Activated CD4-positive, alpha-beta T cell treated with anti-CD3 and anti-CD28 coated beads, Interleukin-2, amount 10 ng/mL, durations not matched to agents 7 days and 5 days (primary cell): ENCODE data around the gene TRPM8. TPM values are rescaled to one million over a fixed set of nuclear protein-coding genes. Genes with fewer than 3 reads are reported as not detected.

Experiments used
- CTCF ChIA-PET: fragments of 350-600 bp; sonication (Branson Sonifier 250); formaldehyde crosslinking; loops from one replicate; lab custom pipeline; 2021; ENCODE audit warnings: antibody characterized with exemption; lab: Charles Lee
- POLR2A ChIA-PET: fragments of 350-600 bp; sonication (Branson Sonifier 250); formaldehyde crosslinking; loops from one replicate; lab custom pipeline; 2021; ENCODE audit warnings: antibody characterized with exemption; lab: Charles Lee
- DNase-seq: peaks from one replicate; pipeline ENCODE4 v3.0.0-alpha.2; 2020
- H3K27ac Mint-ChIP-seq: one replicate; pipeline ENCODE4 v1.8.0; 2021; ENCODE audit warnings: mild to moderate bottlenecking, moderate library complexity, mixed read lengths
- H3K27me3 Mint-ChIP-seq: one replicate; pipeline ENCODE4 v1.8.0; 2021; ENCODE audit warnings: mixed read lengths
- H3K36me3 Mint-ChIP-seq: one replicate; pipeline ENCODE4 v1.8.0; 2021; ENCODE audit warnings: low read depth, mixed read lengths
- H3K4me1 Mint-ChIP-seq: one replicate; pipeline ENCODE4 v1.8.0; 2021; ENCODE audit warnings: mixed read lengths
- H3K4me3 Mint-ChIP-seq: one replicate; pipeline ENCODE4 v1.8.0; 2021; ENCODE audit warnings: mild to moderate bottlenecking, moderate library complexity, mixed read lengths
- H3K9me3 Mint-ChIP-seq: one replicate; pipeline ENCODE4 v1.8.0; 2021; ENCODE audit warnings: mixed read lengths
- total RNA-seq, 2 experiments: library from RNA; stranded (reverse); gene quantifications; one replicate each; pipeline ENCODE4 v1.2.3, GENCODE V29; 2021

The TRPM8 gene
- total RNA-seq, 2 experiments from 2014 or later = not detected

GRCh38 chr2:234025891-234026401, 108.8 kb downstream of the TRPM8 start:
- Mint-ChIP-seq H3K27me3 (peaks cover 21% of the 10 kb centered on the region), H3K27ac (peak overlapping the region; percentile 83), H3K4me3 (peak overlapping the region; percentile 60), H3K9me3 (peaks cover 17% of the 10 kb centered on the region), H3K4me1 (peaks cover 44% of the 10 kb centered on the region), H3K36me3 (peaks cover 3% of the 10 kb centered on the region)
- ChIA-PET CTCF (interaction anchor here (0.7 to 1.2 kb wide), 3 partner anchors 46 to 509 kb away, joined by 3 to 4 read pairs (median 3); no protein-coding TSS in a partner anchor), POLR2A (interaction anchor here (0.6 kb wide), 1 partner anchor 595 kb away, joined by 5 read pairs; no protein-coding TSS in a partner anchor)
- no peak for DNase-seq

GRCh38 chr2:234026693-234027254, 109.6 kb downstream of the TRPM8 start:
- Mint-ChIP-seq H3K27me3 (peaks cover 19% of the 10 kb centered on the region), H3K4me1 (peaks cover 53% of the 10 kb centered on the region), H3K36me3 (peaks cover 3% of the 10 kb centered on the region), H3K9me3 (peaks cover 19% of the 10 kb centered on the region), H3K27ac (peak overlapping the region; percentile 76), H3K4me3 (no peak overlapping the region)
- CTCF ChIA-PET = no interaction called here
- POLR2A ChIA-PET = no interaction called here
- no peak for DNase-seq

- H3K36me3 Mint-ChIP-seq = peaks cover 6% of the 10 kb centered on the region
- peaks cover 19% of the 10 kb centered on the region for H3K27me3 Mint-ChIP-seq
- H3K9me3 Mint-ChIP-seq = peaks cover 18% of the 10 kb centered on the region
- peaks cover 61% of the 10 kb centered on the region for H3K4me1 Mint-ChIP-seq
- DNase-seq = no peak
- ChIA-PET POLR2A (no interaction called here), CTCF (no interaction called here)
- H3K4me3 Mint-ChIP-seq = no peak overlapping the region
- H3K27ac Mint-ChIP-seq = no peak overlapping the region
These were observed 110.5 kb downstream of the TRPM8 start for GRCh38 chr2:234027641-234028040.

DNA sequence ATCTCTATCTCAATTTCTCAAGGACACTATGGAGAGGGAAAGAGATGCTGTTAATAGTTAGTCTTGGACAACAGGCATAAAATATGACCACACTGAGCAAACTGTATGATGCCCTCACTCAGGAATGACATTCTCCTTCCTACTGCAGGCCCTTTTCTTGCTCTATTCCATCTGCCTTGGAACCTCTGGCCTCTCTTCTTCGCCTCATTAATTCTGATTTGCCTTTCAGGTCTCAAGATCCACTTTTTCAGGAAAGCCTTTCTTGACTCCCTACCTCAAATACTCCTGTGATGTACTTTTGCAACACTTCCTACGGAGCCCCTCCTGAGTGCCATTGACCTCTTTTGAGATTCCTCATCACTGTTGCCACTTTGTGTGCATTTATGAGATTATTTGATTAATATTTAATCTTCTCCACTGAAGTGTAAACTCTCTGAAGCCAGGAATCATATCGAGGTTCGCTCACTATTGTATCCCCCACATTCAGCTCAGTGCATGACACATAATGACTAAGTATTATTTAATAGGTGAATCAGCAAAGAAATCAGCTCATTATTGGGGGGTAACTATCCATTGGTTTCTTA, 112.1 kb downstream of the TRPM8 start:
- Mint-ChIP-seq H3K27me3 (peaks cover 21% of the 10 kb centered on the region), H3K4me1 (peaks cover 68% of the 10 kb centered on the region), H3K36me3 (peaks cover 19% of the 10 kb centered on the region), H3K27ac (no peak overlapping the region), H3K4me3 (no peak overlapping the region), H3K9me3 (peaks cover 16% of the 10 kb centered on the region)
- POLR2A ChIA-PET = no interaction called here
- CTCF ChIA-PET = interaction anchor here (0.9 kb wide), 1 partner anchor 20 kb away, joined by 4 read pairs; no protein-coding TSS in a partner anchor
- no peak for DNase-seq

DNA sequence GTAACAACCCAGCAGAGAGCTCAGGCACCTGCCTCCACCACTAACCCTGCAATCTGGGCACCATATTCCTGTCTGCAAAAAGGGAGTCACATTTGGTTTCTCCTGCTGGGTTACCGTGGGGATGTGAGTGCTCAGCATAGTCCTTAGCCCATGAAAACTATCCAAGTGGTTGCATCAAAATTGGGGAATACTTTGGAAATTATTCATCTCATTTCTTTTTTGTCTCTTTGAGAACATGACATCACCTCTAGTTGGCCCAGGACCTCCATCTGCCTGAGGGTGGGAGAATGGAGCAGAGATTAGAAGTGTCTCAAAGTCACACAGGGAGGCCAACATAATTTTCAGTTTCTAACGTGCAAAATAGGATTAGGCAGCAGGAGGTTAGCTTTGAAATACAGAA, 114.0 kb downstream of the TRPM8 start:
- ChIA-PET POLR2A (no interaction called here), CTCF (no interaction called here)
- Mint-ChIP-seq H3K27me3 (peaks cover 23% of the 10 kb centered on the region), H3K4me1 (peaks cover 53% of the 10 kb centered on the region), H3K27ac (no peak overlapping the region), H3K9me3 (peaks cover 18% of the 10 kb centered on the region), H3K36me3 (peaks cover 22% of the 10 kb centered on the region), H3K4me3 (no peak overlapping the region)
- DNase-seq = no peak

- Mint-ChIP-seq H3K4me3 (no peak overlapping the region), H3K4me1 (peaks cover 41% of the 10 kb centered on the region), H3K36me3 (peaks cover 22% of the 10 kb centered on the region), H3K9me3 (peaks cover 17% of the 10 kb centered on the region), H3K27ac (peak overlapping the region; percentile 69), H3K27me3 (peaks cover 20% of the 10 kb centered on the region)
- CTCF ChIA-PET = interaction anchor here (0.6 kb wide), 1 partner anchor 167 kb away, joined by 4 read pairs; no protein-coding TSS in a partner anchor
- peak; percentile 68 for DNase-seq
- POLR2A ChIA-PET = no interaction called here
These were observed 115.2 kb downstream of the TRPM8 start for GRCh38 chr2:234032279-234032856.

- no peak for DNase-seq
- CTCF ChIA-PET = no interaction called here
- Mint-ChIP-seq H3K36me3 (peaks cover 20% of the 10 kb centered on the region), H3K9me3 (peaks cover 12% of the 10 kb centered on the region), H3K4me1 (peaks cover 36% of the 10 kb centered on the region), H3K27me3 (peaks cover 19% of the 10 kb centered on the region), H3K27ac (peak overlapping the region; percentile 69), H3K4me3 (no peak overlapping the region)
- POLR2A ChIA-PET = no interaction called here
These were observed 116.0 kb downstream of the TRPM8 start for GRCh38 chr2:234033174-234033573.

- ChIA-PET CTCF (no interaction called here), POLR2A (no interaction called here)
- no peak for DNase-seq
- Mint-ChIP-seq H3K9me3 (peaks cover 12% of the 10 kb centered on the region), H3K4me3 (no peak overlapping the region), H3K27me3 (peaks cover 21% of the 10 kb centered on the region), H3K36me3 (peaks cover 20% of the 10 kb centered on the region), H3K27ac (no peak overlapping the region), H3K4me1 (peaks cover 34% of the 10 kb centered on the region)
These were observed 116.7 kb downstream of the TRPM8 start for GRCh38 chr2:234033885-234034284.

DNA sequence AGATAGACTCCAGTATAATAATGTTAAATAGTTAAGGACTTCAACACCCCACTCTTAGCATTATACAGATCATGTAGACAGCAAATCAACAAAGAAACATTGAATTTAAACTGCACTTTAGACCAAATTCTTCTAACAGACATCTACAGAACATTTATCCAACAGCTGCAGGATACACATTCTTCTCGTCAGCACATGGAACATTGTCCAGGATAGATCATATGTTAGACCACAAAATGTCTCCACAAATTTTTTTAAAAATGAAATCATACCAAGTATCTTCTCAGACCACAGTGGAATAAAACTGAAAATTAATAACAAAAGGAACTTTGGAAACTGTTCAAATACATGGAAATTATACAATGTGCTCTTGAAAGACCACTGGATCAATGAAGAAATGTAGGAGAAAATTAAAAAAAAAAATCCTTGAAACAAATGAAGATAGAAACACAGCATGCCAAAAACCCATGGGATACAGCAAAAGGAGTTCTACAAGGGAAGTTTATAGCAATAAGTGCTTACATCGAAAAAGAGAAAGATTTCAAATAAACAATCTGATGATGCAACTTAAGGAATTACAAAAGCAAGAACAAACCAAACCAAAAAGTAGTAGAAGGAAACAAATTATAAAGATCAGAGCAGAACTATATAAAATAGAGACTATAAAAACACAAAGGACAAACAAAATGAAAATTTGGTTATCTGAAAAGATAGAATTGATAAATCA, 121.1 kb downstream of the TRPM8 start:
- Mint-ChIP-seq H3K4me3 (no peak overlapping the region), H3K9me3 (peaks cover 8% of the 10 kb centered on the region), H3K4me1 (peaks cover 2% of the 10 kb centered on the region), H3K27ac (no peak overlapping the region), H3K36me3 (peaks cover 13% of the 10 kb centered on the region), H3K27me3 (peaks cover 31% of the 10 kb centered on the region)
- ChIA-PET POLR2A (no interaction called here), CTCF (no interaction called here)
- DNase-seq = no peak

DNA sequence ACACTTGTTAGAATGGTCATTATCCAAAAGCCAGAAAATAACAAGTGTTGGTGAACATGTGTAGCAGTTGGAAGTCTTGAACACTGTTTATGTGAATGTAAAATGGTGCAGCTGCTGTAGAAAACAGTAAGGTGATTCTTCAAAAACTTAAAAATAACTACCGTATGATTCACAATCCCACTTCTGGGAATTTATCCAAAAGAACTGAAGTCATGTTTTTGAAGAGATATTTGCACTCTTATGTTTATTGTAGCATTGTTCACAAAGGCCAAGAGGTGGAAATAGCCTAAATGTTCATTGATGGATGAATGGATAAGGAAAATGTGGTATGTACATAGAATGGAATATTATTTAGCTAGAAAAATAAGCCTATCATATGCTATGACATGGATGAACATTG, 127.0 kb downstream of the TRPM8 start:
- no peaks in the 10 kb centered on the region for H3K9me3 Mint-ChIP-seq

GRCh38 chr2:234046521-234046920, 129.3 kb downstream of the TRPM8 start:
- Mint-ChIP-seq H3K4me1 (no peaks in the 10 kb centered on the region), H3K27ac (no peak overlapping the region), H3K4me3 (no peak overlapping the region), H3K36me3 (peaks cover 2% of the 10 kb centered on the region), H3K27me3 (peaks cover 24% of the 10 kb centered on the region), H3K9me3 (no peaks in the 10 kb centered on the region)
- POLR2A ChIA-PET = no interaction called here
- CTCF ChIA-PET = interaction anchor here (0.7 kb wide), 1 partner anchor 881 kb away, joined by 3 read pairs; no protein-coding TSS in a partner anchor
- DNase-seq = no peak

More for the DNA sequence above, 127.0 kb downstream of the TRPM8 start:
- Mint-ChIP-seq H3K27me3 (peaks cover 31% of the 10 kb centered on the region), H3K4me1 (no peaks in the 10 kb centered on the region), H3K27ac (no peak overlapping the region), H3K4me3 (no peak overlapping the region), H3K36me3 (peaks cover 2% of the 10 kb centered on the region)
- ChIA-PET POLR2A (no interaction called here), CTCF (no interaction called here)
- no peak for DNase-seq

DNA sequence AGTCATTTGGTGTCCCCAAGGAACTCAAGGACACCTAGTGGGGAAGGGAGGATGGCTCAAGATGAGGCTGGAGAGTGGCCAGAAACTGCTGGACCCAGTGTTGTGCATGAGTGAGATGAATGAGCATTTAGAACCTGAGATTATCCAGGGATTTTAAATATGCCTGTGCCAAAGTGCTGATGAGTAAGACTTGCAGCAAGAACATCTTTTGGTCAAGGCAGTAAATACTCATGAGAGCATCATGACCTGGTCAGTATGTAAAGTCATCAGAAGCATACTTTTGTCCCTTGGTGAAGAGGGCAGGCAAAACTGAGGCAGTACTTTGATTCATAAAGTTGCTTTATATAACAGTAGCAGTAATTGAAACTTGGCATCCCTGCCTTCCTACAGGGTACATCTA, 130.2 kb downstream of the TRPM8 start:
- ChIA-PET CTCF (interaction anchor here (0.7 kb wide), 1 partner anchor 880 kb away, joined by 3 read pairs; no protein-coding TSS in a partner anchor), POLR2A (no interaction called here)
- peaks cover 2% of the 10 kb centered on the region for H3K36me3 Mint-ChIP-seq
- no peaks in the 10 kb centered on the region for H3K4me1 Mint-ChIP-seq
- no peak for DNase-seq
- H3K9me3 Mint-ChIP-seq = no peaks in the 10 kb centered on the region
- H3K27ac Mint-ChIP-seq = no peak overlapping the region
- H3K27me3 Mint-ChIP-seq = peaks cover 20% of the 10 kb centered on the region
- H3K4me3 Mint-ChIP-seq = no peak overlapping the region
